22Rv1 (cell line): ENCODE measurements around the gene AGRP.

Source experiments
- H3K27ac ChIP-seq: fragments of 450-650 bp; 2 replicates; pipeline ENCODE4 v1.5.1; 2017
- ZFX ChIP-seq: fragments of 450-650 bp; IDR thresholded peaks from 2 replicates; pipeline ENCODE4 v1.6.1; 2017; ENCODE audit warnings: antibody characterized with exemption, borderline replicate concordance
- TF ChIP-seq, protein P1 (sequence below): fragments of 450-650 bp; IDR thresholded peaks from 2 replicates; pipeline ENCODE4 v1.5.1; 2017; ENCODE audit warnings: mild to moderate bottlenecking

The AGRP gene

DNA sequence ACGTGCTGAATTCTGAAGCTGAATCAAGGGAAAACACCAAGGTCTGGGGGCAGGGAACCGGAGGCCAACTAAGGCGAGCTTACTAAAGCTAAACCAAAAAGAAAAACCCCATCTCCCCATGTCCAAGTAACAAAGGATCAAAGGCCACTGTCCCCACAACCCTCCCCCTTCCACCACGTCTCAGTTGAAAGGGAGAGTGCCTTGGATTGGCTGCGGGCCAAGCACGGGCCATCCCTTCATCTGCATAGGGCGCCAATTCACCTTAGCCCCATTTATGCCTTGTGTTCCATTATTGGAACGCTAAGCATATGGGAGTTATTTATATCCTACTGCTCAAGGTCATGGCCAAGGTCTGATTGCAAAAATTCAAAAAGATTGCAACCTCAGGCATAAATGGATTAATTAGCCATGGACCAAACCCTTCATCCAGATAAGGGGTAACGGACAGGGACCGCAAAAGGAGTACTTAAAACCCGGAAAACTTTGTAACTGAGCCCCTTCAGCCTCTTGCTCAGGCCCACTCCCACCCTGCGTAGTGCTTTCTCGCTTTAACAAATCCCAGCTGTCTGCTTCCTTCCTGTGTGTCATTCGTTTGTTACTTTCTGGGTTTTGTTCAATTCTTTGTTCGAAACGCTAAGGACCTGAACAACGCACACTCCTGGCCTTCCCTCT lies 1.6 kb downstream of the AGRP start:
- peak overlapping the region; percentile 76 for H3K27ac ChIP-seq
- no peak for TF ChIP-seq ZFX
- TF ChIP-seq, protein P1, sequence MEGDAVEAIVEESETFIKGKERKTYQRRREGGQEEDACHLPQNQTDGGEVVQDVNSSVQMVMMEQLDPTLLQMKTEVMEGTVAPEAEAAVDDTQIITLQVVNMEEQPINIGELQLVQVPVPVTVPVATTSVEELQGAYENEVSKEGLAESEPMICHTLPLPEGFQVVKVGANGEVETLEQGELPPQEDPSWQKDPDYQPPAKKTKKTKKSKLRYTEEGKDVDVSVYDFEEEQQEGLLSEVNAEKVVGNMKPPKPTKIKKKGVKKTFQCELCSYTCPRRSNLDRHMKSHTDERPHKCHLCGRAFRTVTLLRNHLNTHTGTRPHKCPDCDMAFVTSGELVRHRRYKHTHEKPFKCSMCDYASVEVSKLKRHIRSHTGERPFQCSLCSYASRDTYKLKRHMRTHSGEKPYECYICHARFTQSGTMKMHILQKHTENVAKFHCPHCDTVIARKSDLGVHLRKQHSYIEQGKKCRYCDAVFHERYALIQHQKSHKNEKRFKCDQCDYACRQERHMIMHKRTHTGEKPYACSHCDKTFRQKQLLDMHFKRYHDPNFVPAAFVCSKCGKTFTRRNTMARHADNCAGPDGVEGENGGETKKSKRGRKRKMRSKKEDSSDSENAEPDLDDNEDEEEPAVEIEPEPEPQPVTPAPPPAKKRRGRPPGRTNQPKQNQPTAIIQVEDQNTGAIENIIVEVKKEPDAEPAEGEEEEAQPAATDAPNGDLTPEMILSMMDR, result peak; percentile 60; the same call in 1 of the 2 replicates

GRCh38 chr16:67480833-67481560 lies 2.4 kb downstream of the AGRP start, which contains the start of gene ATP6V0D1:
ATP6V0D1 (minus strand) TSS chr16:67481157; CDS start chr16:67481086, 71 bp downstream.
- TF ChIP-seq ZFX, result no peak
- TF ChIP-seq, protein P1, result peak; percentile 96
- peak within 1 kb of the TSS; percentile 76 for H3K27ac ChIP-seq

DNA sequence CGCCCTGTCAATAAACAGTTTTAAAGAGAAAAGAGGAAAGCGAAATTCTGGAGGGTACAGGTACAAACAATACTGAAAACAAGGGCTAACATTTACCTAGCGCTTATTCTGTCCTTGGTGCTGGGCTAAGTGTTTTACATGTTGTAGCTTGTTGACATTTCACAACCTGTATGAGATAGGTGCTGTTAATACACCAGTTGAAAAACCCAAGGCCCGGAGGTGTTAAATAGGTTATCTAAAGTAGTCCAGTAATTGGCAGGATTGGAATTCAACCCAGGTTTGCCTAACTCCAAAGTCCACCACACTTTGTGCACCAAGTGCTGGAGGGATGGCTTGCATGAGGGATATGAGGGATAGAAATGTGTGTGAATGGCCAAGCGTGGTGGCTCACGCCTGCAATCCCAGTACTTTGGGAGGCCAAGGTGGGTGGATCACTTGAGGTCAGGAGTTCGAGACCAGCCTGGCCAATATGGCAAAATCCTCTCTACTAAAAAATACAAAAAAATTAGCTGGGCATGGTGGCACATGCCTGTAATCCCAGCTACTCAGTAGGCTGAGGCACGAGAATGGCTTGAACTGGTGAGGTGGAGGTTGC lies 5.3 kb downstream of the AGRP start:
- TF ChIP-seq, protein P1, result no peak
- no peak overlapping the region for H3K27ac ChIP-seq

GRCh38 chr16:67474551-67475455 lies 8.5 kb downstream of the AGRP start:
- no peak overlapping the region for H3K27ac ChIP-seq
- TF ChIP-seq, protein P1, result no peak
- TF ChIP-seq ZFX, result no peak

GRCh38 chr16:67471758-67472384 lies 11.5 kb downstream of the AGRP start:
- no peak overlapping the region for H3K27ac ChIP-seq
- no peak for TF ChIP-seq ZFX
- TF ChIP-seq, protein P1, result no peak

DNA sequence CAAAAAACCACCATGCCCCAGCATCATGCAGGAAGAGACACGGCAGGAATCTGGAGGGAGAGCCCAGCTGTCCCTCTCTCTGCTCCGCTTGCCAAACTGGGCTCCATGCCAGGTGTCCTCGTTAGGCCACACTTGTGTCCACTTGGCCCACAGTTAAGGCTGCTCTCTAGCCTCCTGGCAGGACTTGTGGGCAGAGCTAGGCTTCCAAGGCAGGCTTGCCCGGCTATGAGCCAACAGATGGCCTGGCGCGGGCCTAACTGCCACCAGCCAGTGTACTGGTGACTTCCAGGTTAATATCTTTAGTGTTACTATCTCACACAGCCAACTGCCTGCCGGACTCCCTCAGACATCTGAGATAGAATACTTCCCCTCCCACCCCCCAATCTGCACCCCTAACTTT lies 13.0 kb downstream of the AGRP start:
- H3K27ac ChIP-seq, result no peak overlapping the region
- TF ChIP-seq, protein P1, result no peak
- no peak for TF ChIP-seq ZFX
